Tongue (tissue), 2 donors: ENCODE results near the gene RASGRP3. TPM values are rescaled to one million over a fixed set of nuclear protein-coding genes. Genes with fewer than 3 reads are reported as not detected.
A peak's percentile ranks its signal among the peaks of the same experiment; 100 is the strongest.

Experiments used
- DNase-seq: peaks from one replicate; pipeline ENCODE4 v3.0.0-alpha.2; 2015
- total RNA-seq: library from RNA; depleted of rRNA; stranded (reverse); fragments of >200 nt; gene quantifications from one replicate; pipeline ENCODE4 v1.2.3, GENCODE V29; 2014

RASGRP3 gene
- total RNA-seq, 1 donor from 2014 or later: 109 TPM

GRCh38 chr2:33492399-33493134 is 16.1 kb downstream of the RASGRP3 start:
- DNase-seq: no peak

- no peak for DNase-seq
These were observed 17.8 kb downstream of the RASGRP3 start for GRCh38 chr2:33494155-33494779.

DNA sequence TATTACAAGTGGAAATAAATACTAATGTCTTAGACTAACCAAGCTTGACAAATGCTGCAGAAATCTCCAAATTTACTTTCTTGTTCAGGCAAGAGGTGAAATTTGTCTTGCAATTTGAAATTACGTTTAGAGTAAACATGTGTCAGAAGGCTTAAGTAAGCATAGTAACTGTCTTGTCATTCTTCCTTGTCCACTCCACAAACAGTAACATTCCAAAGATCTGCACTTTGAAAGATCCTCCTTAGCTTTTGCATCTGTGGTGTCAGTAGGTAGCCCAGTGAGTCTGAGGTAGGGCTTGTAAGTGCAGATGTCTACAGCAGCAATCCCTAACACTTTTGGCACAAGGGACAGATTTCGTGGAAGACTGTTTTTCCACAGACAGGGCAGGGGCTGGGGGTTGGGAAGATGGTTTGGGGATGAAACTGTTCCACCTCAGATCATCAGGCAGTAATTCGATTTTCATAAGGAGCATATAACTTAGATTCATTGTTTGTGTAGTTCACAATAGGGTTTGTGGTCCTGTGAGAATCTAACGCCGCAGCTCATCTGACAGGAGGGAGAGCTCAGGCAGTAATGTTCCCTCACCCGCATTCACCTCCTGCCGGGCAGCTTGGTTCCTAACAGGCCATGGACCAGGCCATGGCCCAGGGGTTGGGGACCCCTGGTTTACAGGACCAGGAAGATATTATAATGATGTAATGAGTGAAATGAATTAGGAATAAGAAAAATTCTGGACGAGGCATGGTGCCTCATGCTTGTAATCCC is 18.6 kb downstream of the RASGRP3 start:
- DNase-seq: no peak

GRCh38 chr2:33495683-33496082 is 19.2 kb downstream of the RASGRP3 start:
- no peak for DNase-seq

- DNase-seq: no peak
These were observed 19.7 kb downstream of the RASGRP3 start for GRCh38 chr2:33496150-33496549.

DNA sequence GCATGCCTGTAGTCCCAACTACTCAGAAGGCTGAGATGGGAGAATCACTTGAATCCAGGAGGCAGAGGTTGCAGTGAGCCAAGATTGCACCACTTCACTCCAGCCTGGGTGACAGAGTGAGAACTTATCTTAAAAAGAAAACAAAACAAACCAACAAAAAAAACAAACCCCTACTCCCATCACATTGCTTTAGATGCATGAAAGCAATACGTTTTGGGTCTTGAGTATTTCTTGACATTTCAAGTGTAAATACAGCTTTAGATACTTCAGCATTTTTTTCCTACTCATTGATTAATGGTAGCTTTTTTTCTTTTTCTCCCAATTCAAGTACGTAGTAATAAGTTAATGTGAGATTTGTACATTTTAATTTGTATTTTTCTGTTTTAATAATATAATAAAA is 20.3 kb downstream of the RASGRP3 start:
- no peak for DNase-seq

DNA sequence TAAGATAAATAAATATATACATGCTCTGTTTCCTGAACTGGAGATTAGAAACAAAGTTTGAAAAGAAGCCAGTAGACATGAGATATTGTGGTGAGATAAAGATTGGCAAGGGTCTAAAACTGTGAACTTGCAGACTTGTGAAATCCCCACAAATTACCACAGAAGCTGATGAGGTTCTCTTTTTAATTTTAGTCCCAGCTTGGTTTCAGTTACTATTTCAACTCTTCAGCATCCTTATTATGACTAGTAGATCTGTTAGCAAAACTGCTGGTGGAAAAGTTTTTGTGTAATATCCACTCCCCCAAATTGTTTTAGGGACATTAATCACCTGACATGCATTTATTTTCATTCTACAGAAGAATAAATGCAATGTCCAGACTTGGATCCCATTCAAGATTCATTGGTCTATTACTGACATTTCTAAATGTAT is 20.8 kb downstream of the RASGRP3 start:
- DNase-seq: no peak

- DNase-seq: no peak
These were observed 22.0 kb downstream of the RASGRP3 start for GRCh38 chr2:33498291-33498956.

- DNase-seq: no peak
These were observed 23.7 kb downstream of the RASGRP3 start for GRCh38 chr2:33500177-33500576.

DNA sequence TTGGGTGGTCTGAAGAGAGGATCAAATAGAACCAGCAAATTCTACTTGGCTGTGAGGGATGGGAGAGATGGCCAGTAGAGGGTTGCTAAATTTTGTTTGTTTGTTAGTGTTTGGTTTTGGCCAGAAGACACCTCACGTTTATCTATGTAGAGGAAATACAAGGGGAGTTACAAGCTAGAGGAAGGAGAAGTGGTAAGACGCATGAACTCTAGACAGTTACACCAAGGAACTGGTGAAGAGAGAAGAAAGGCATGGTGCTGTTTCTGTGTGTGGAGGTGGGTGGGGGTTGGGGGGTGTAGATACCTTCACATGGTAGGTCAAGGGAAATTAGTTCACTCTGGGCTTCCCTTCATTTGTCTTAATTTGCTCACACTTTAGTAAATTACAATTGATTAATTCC is 25.6 kb downstream of the RASGRP3 start:
- no peak for DNase-seq

DNA sequence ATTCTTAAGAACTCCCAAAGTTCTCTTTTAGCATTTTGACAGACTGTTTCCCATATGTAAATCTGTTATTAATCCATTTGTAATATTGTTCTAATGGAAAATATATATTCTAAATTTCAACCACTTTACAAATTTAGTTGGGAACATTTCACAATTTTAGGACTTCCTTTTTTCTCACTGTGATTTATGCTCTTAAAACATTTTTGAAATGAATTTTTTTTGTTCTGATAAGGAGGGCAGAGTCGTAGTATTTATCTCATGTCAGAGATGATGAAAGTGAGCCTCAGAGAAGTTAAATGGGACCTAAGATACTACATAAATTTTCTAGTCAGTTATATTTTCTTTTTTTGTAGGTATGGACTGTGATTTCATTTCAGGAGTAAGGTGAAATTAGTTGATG is 26.6 kb downstream of the RASGRP3 start:
- DNase-seq: no peak

GRCh38 chr2:33505966-33506365 is 29.5 kb downstream of the RASGRP3 start:
- DNase-seq: no peak

DNA sequence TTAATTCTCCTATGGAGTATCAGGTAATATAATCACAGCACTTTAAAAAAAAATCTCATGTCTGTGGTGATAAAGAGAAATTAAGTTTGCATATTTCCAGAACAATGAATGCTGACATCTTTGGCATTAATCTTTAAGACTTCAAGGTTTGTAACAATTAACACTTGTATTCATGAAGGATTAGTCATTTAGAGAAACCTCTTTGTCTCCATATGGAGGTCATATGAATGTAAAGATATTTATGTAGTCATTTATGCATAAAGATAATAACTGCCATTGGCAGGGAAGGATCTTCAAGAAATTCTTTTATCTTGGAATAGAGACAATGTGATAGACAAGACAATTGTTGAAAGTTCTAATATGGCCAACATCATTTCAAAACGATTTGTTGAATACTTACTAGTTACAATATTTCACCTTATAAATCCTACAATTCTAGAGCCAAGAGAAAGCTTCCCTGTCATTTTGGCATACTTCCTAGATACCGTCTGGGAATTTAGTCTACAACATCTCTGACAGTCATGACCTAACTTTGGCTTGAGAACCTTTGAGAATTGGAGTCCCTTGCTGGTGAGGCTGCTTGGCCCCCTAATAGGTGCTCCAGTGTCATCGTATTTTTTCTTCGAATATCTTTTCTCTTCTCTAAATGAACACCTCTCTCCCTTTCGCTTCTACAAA is 33.6 kb downstream of the RASGRP3 start:
- no peak for DNase-seq

DNA sequence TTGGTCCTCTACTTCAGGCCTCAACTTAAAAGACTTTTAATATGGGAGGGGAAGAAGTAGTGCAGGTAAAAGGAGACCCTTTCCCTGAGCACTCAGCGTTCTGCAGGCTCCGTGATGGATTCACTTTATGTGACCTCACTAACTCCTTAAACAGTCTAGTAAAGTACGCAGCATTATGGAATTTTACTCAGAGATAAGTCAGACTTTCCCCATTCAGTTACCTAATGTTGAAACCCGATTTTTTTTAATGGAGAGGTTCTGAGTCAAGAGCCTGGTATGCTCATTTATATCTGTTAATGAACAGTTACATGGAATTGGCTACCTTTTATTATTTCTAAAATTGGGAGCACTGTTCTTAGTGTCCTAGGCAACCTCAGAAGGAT is 34.1 kb downstream of the RASGRP3 start:
- no peak for DNase-seq

- no peak for DNase-seq
These were observed 34.7 kb downstream of the RASGRP3 start for GRCh38 chr2:33511141-33511540.

DNA sequence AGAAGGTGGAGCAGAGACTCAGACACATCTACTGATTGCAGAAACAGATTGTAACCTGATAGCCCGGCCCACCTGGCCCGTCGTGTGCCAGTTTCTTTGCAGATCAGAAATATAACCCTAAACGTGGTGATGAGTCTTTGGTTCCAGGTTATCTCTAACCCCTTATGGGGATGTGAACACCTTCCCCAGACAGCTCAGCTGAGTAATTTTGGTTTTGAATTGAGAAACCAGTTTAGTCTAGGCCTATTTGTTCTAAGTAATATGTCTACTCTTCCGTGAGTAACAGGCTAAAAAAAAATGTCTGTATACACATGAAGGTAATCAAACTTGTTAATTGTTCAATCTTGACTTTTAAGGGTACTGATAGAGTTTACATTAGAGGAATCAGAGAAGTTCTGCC is 35.7 kb downstream of the RASGRP3 start:
- DNase-seq: no peak

DNA sequence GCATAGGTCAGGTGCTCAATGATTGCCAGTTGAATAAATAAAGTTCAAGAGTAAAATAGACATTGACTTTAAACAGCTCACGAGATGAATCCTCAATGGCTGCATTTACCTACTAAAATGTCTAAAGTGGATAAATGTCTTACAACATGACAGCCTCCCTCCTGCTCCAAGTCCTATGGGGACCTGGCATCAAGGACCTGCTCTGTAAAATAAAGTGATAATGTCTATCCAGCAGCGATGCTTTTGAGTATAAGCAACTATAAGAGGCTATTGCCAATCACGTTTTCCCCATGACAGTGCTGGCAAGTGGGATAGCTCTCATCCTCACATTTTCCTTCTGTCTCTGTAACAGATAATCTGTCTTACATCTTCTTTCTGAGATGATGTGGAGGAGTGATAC is 37.0 kb downstream of the RASGRP3 start:
- no peak for DNase-seq

- DNase-seq: peak; percentile 50
These were observed 40.1 kb downstream of the RASGRP3 start for GRCh38 chr2:33516456-33516995.

- DNase-seq: no peak
These were observed 41.8 kb downstream of the RASGRP3 start for GRCh38 chr2:33518200-33518599.

DNA sequence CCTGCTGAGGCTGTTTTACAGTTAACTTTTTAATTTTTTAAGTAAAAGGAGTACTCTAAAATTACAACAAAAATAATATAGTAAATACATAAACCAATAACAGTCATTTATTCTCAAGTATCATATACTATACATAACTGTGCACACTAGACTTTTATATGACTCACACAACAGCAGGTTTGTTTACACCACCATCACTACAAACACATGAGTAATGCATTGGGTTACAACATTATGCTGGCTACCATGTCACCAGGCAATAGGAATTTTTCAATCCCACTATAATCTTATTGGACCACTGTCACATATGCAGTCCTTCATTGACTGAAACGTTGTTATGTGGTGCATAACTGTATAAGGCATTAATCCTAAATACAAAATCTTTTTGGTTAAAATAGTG is 42.5 kb downstream of the RASGRP3 start:
- DNase-seq: no peak

DNA sequence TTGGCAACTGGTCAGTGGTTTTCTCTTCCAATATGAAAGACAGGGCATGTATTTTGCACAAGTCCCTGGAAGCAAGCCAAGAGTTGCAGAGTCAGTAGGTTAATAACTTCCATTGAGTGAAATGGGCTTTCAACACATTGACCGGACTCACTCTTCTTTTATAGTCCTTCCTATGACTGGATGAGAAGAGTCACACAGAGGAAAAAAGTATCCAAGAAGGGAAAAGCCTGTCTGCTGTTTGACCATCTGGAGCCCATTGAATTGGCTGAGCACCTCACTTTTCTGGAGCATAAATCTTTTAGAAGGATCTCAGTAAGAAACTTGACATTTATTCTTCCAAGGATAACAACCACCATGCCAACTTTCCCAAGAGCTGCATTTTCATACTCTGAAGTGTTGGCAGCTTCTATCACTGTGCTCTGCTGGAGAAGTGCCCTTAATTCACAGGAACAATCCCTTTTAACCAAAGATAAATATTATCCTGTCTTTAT is 45.4 kb downstream of the RASGRP3 start:
- peak; percentile 85 for DNase-seq

DNA sequence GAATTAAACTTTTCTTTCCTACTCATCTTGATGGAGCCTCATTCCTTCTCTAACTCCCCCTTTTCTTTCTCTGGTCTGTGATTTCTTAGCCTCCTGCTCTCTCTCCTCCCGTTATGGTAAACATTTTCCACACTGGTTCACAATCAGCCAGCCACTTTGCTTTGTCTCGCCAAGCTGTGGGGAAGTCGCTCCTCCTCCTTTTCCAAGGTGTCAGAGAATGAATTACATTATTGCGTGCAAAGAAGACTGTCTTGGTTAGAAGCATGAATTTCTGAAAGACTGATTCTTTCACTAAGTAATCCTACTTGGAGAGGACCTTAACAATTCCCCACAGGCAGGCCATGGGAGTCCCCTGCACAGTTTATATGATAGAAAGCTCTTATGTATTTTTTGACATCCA is 46.1 kb downstream of the RASGRP3 start:
- no peak for DNase-seq
